Measurements from ENCODE around the gene RAX2. TPM values are rescaled to one million over a fixed set of nuclear protein-coding genes. Genes with fewer than 3 reads are reported as not detected.

Gene RAX2
- polyA plus RNA-seq, 1 experiment: not detected

DNA sequence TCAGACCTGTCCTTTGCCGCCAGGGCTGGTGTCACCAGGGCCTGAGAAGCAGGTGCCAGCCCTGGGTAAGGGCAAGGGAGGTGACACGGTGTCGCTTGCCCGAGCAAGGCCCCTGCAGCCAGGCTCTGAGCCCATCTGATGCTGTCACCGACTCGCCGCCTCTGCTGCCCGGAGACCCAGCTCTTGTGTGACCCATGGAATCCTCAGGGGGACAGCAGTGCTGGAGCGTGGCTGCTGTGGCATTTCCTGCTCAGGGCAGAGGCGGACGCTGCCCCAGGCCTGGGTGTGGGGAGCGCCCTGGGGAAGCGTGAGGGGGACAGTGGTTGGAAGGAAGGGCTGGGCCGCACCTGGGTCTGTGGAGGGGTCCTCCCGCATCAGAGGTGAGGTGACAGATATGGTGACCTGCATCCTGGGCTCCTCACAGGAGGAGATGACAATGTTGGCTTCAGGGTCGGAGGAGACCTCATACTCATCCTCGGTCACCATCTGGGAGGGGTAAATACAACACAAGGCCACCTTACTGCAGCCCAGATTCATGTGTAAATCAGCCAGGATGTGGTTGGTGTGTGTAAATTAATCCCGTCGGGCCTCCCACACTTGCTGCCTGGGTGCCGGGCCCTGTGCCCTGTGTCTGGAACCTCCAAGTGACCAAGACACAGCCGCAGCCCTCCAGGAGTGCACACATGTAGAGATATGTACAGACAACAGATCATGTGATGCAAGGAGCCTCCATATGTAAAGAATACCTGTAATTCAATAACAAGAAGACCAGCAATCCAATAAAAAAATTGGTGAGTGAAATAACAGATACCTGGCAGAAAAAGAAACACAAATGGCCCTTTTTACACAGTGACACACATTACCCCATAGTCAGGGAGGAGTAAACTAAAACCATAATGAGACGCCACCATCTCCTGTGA, 41.7 kb upstream of the RAX2 start:
- DNase-seq (ENCODE audit: low read depth): no peak
- ChIA-PET POLR2A (no interaction called here), CTCF (interaction anchor here (3.5 kb wide), 1 partner anchor 8 kb away, joined by 23 read pairs; no protein-coding TSS in a partner anchor)
- no peak overlapping the region for H3K4me3 ChIP-seq (ENCODE audit: low read depth, low read length)
- TF ChIP-seq, protein P1, sequence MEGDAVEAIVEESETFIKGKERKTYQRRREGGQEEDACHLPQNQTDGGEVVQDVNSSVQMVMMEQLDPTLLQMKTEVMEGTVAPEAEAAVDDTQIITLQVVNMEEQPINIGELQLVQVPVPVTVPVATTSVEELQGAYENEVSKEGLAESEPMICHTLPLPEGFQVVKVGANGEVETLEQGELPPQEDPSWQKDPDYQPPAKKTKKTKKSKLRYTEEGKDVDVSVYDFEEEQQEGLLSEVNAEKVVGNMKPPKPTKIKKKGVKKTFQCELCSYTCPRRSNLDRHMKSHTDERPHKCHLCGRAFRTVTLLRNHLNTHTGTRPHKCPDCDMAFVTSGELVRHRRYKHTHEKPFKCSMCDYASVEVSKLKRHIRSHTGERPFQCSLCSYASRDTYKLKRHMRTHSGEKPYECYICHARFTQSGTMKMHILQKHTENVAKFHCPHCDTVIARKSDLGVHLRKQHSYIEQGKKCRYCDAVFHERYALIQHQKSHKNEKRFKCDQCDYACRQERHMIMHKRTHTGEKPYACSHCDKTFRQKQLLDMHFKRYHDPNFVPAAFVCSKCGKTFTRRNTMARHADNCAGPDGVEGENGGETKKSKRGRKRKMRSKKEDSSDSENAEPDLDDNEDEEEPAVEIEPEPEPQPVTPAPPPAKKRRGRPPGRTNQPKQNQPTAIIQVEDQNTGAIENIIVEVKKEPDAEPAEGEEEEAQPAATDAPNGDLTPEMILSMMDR (IDR thresholded peaks at IDR 0.05; ENCODE audit: insufficient read depth, low read depth, low read length): no peak
- H3K27me3 ChIP-seq (ENCODE audit: control insufficient read depth, insufficient read depth, low read length): no peaks in the 10 kb centered on the region
- no peaks in the 10 kb centered on the region for H3K36me3 ChIP-seq (ENCODE audit: control insufficient read depth, insufficient read depth, low read length)

DNA sequence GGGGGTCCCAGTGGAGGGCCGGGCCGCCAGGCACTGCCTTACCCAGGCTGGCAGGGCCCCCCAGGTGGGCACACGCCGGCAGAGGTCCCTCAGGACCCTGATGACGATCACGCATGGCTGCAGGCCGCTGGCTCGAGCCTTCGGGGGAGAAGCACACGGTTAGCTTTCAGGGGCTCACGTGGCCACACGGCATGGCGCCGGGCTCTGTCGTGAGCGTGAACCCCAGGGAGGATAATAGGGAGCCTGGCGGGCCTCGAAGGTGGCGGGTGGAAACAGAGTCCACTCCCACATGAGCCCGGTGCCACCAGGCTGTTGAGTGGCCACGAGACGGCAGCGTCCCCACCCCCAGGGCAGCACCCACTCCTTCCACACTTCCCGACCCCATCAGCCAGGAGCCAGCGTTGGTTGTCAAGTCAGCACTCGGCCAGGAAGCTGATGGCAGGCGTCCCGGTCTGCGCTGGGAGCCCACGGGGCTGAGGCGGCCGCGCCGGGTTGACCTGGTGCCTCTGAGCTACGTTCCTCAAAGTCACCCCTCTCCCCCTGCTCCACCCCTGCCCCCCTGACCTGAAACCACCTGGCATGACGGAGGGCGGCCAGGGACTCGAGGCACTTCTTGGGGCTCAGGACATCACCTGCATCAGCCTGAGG, 38.8 kb upstream of the RAX2 start:
- Histone ChIP-seq H3K36me3 (ENCODE audit: control insufficient read depth, insufficient read depth, low read length) (no peaks in the 10 kb centered on the region), H3K4me3 (ENCODE audit: low read depth, low read length) (no peak overlapping the region), H3K27me3 (ENCODE audit: control insufficient read depth, insufficient read depth, low read length) (no peaks in the 10 kb centered on the region)
- no peak for DNase-seq (ENCODE audit: low read depth)
- POLR2A ChIA-PET: no interaction called here
- CTCF ChIA-PET: interaction anchor here (3.5 kb wide), 1 partner anchor 11 kb away, joined by 23 read pairs; no protein-coding TSS in a partner anchor
- TF ChIP-seq, protein P1 (IDR thresholded peaks at IDR 0.05; ENCODE audit: insufficient read depth, low read depth, low read length): no peak

DNA sequence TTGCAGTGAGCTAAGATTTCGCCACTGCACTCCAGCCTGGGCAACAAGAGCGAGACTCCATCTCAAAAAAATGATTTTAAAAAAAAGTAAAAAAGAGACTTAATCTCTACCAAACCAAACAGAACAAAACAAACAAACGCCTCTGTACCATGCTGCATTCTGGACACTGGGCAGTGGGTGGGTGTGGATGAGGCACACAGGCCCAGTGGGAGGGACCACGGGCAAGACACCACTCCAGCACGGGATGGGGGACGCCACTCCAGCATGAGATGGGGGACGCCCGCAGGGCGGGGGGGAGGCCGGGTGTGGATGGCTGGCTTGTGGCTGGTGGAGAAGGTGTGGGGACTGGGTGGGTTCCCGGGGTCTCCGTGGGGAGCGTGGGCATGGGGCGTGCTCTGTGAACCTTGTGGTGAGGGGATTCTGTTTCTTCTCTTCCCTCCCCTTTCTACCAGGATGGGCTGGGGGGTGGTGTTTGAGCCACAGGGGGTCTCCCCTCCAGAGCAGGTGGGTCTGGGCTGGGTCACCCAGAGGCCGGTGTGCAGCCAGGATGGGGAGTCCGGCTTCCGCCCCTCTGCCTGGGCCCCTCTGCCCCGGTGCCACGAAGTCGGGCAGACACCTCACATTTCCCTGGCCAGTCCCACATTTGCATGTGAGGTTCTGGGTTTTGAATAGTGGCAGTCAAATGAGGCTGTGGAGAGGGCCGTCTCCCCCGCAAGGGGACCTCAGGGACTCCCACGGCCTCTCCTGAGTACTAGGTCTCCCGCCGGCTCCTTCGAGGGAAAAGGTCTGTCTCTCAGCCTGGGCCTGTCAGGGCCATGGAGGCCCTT, 38.1 kb upstream of the RAX2 start:
- no peak for DNase-seq (ENCODE audit: low read depth)
- H3K4me3 ChIP-seq (ENCODE audit: low read depth, low read length): no peak overlapping the region
- no peaks in the 10 kb centered on the region for H3K27me3 ChIP-seq (ENCODE audit: control insufficient read depth, insufficient read depth, low read length)
- no peaks in the 10 kb centered on the region for H3K36me3 ChIP-seq (ENCODE audit: control insufficient read depth, insufficient read depth, low read length)
- POLR2A ChIA-PET: no interaction called here
- TF ChIP-seq, protein P1 (IDR thresholded peaks at IDR 0.05; ENCODE audit: insufficient read depth, low read depth, low read length): no peak
- CTCF ChIA-PET: interaction anchor here (2.1 to 3.5 kb wide), 2 partner anchors 12 kb away, joined by 8 to 23 read pairs; no protein-coding TSS in a partner anchor

DNA sequence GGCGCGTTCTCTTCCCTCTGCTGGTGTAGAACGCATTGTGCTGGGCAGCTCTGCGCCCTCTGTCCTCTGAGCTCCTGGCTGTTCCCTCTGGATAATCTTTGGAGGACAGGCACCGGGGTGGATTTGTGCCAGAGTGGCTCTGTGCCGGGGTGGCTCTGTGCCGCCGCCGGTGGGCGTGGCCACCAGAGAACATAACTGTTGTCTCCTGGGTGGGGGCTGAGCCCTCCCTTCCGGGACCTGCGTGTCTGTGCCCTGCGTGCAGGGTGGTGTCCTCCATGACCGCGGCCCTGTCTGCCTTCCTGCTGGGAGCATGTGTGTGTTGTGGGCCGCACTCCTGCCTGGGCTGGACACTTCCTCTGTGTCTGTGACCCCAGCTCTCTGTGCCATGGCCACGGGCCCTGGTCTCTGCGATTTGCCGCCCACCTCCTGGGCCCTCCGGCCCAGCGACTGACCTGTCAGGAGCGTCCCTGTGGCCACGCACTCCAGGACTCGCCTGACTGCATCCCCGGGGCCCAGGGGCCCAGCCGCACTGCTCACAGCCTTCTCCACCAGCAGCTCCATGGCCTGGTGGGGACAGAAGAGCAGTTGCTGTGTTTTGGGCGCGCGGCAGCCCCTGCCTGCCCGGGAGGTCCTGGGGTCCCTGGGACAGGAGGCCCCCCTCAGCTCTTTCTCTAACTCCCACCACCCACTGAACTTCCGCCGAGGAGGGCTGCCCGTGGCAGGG, 36.6 kb upstream of the RAX2 start:
- CTCF ChIA-PET: interaction anchor here (2.1 kb wide), 1 partner anchor 14 kb away, joined by 8 read pairs; no protein-coding TSS in a partner anchor
- POLR2A ChIA-PET: no interaction called here
- TF ChIP-seq, protein P1 (IDR thresholded peaks at IDR 0.05; ENCODE audit: insufficient read depth, low read depth, low read length): no peak

More for the DNA sequence above, 36.6 kb upstream of the RAX2 start:
- H3K4me3 ChIP-seq (ENCODE audit: low read depth, low read length): no peak overlapping the region
- H3K27me3 ChIP-seq (ENCODE audit: control insufficient read depth, insufficient read depth, low read length): no peaks in the 10 kb centered on the region
- no peak for DNase-seq (ENCODE audit: low read depth)
- no peaks in the 10 kb centered on the region for H3K36me3 ChIP-seq (ENCODE audit: control insufficient read depth, insufficient read depth, low read length)
